MV-4-11 (cell line): ENCODE data around the gene POTEB2.
"Not testable (repeated sequence)": the region's sequence is repeated elsewhere in the genome, so short reads cannot be mapped to it uniquely, and the experiment has no call there.

Experiments
- DNase-seq: peaks from one replicate; lab custom pipeline; 2025; lab: John Stamatoyannopoulos, UW

Gene POTEB2

GRCh38 chr15:20866214-20866613 is at the start of gene POTEB2:
Gene POTEB2, minus strand, starts transcription at chr15:20866314. Its CDS starts 33 bp downstream, at chr15:20866281.
- DNase-seq = not testable (repeated sequence)

DNA sequence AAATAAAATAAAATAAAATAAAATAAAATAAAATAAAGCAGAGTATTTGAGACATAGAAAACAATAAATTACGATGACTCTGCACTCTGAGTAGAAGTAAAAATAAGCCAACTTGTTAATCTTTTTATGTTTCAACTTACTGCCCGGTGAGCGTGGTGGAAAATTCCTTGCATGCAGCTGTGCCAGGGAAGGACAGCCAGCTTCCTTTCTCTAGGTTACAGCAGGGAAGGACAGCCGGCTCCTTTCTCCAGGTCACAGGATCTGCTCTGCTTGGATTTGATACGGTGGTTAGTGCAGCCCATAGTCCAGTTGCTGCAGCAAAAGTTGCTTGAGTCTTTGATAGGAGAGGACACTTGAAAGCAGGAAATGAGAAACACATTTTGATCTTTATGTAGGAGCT is 13.8 kb upstream of the POTEB2 start:
- not testable (repeated sequence) for DNase-seq

DNA sequence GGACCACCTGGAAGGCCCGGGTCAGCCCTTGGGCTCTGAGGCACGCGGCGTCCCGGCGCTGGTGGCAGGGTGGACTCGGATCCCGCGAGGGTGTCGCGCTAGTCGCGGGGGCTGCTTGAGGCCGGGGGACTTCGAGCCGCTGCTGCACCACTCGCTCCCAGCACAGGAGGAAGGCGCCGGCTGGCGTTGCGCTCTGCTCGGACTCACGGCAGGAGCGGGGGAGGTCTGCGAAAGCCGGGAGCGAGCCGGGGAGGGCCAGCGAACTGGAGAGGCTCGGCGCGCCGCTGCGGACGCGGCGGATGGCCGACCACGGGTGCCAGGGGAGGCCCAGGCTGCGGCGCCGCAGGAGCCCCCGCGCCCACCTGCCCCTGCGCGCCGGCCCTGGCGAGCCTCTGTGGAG is 12.3 kb upstream of the POTEB2 start:
- not testable (repeated sequence) for DNase-seq

DNA sequence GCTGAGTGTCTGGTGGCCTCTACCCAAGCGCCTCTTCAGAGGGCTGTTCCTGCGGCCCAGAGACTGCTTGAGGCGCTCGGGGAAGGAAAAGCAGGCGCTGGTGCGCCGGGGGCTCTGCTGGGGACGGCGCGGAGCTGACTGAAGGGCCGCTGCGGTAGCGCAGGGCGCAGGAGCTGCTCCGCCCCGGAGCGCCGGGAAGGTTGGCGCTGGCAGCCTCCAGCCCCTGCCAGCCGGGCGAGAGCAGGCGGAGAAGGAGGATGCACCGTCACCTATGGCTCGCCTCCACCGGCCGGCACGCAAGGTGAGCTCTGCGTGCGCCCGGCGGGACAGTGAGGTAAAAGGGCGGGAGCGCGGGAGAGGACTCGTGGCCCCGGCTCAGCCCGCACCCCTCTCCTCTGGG is 11.7 kb upstream of the POTEB2 start:
- DNase-seq = not testable (repeated sequence)
